Skeletal muscle cell (primary cell): ENCODE measurements around the gene KRTAP10-2.
"Not testable (repeated sequence)": the region's sequence is repeated elsewhere in the genome, so short reads cannot be mapped to it uniquely, and the experiment has no call there.

Experiments used
- DNase-seq: peaks from one replicate; pipeline ENCODE4 v3.0.0-alpha.2; 2010; ENCODE audit warnings: low read depth
- H3K4me3 ChIP-seq: 2 replicates; pipeline ENCODE4 v1.5.1; 2011; ENCODE audit warnings: low read depth, mild to moderate bottlenecking, control low read depth, low read length, moderate library complexity

KRTAP10-2 gene, protein sequence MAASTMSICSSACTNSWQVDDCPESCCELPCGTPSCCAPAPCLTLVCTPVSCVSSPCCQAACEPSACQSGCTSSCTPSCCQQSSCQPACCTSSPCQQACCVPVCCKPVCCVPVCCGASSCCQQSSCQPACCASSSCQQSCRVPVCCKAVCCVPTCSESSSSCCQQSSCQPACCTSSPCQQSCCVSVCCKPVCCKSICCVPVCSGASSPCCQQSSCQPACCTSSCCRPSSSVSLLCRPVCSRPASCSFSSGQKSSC

DNA sequence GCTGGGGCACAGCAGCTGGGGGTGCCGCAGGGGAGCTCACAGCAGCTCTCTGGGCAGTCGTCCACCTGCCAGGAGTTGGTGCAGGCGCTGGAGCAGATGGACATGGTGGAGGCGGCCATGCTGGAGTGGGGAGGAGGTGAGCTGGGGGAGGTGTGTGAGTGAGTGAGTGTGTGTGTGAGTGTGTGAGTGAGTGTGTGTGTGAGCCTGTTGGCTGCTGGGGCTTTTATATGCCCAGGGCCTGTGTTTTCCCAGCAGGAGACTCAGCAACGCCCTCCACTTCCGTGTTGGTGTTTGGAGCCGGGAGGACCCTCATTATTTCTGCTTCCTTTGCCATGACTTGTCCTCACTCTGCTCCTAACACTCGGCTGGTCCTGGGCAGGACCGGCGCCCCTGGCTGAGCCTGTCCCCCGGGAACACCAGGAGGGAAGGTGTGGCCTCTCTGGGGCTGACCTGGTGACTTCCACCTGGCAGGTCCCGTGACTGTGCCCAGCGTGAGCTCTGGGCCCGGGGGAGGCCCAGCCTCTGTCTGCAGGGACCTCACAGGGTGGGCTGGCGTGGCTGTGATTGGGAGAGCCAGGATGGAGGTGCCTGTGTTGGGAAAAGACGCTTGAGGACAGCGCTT, at the start of gene KRTAP10-2:
Gene KRTAP10-2 (minus strand): TSS at position 166 of the 622 bp plus-strand sequence. CDS start 47 bp downstream, at position 119.
- DNase-seq: no peak
- no peak within 1 kb of the TSS for H3K4me3 ChIP-seq

DNA sequence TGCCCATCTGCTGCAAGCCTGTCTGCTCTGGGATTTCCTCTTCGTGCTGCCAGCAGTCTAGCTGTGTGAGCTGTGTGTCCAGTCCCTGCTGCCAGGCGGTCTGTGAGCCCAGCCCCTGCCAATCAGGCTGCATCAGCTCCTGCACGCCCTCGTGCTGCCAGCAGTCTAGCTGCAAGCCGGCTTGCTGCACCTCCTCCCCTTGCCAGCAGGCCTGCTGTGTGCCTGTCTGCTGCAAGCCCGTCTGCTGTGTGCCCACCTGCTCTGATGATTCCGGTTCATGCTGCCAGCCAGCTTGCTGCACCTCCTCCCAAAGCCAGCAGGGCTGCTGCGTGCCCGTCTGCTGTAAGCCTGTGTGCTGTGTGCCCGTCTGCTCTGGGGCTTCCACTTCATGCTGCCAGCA, 49.8 kb upstream of the KRTAP10-2 start:
- H3K4me3 ChIP-seq: not testable (repeated sequence)

GRCh38 chr21:44600118-44600978, 49.0 kb upstream of the KRTAP10-2 start, which contains the start of gene KRTAP10-7:
KRTAP10-7 (plus strand) TSS chr21:44600597; CDS start chr21:44600622, 25 bp downstream.
- DNase-seq, H3K4me3 ChIP-seq: not testable (repeated sequence)

More for the DNA sequence above, 49.8 kb upstream of the KRTAP10-2 start:
- DNase-seq: not testable (repeated sequence)

- no peak overlapping the region for H3K4me3 ChIP-seq
Measured at GRCh38 chr21:44599264-44600029, 48.1 kb upstream of the KRTAP10-2 start.

DNA sequence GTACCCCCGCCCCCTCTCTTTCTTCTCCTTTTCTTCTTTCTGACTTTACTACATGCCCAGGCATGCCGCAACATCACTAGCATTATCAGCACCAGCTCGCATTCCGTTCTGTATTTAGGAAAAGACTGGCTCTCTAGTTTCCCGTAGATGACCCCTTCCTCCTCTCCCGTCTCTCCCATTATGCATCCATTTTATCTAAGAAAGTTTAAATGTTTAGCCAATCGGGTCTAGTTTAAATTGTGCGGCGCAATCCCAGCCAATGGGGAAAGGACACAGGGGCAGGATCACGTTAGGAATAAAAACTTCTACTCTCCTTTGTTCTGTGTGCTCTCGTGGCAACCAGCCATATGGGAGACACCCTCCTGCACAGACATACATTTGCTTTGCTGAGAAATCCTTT, 46.8 kb upstream of the KRTAP10-2 start:
- DNase-seq: no peak

More at GRCh38 chr21:44599264-44600029, 48.1 kb upstream of the KRTAP10-2 start:
- DNase-seq: no peak

DNA sequence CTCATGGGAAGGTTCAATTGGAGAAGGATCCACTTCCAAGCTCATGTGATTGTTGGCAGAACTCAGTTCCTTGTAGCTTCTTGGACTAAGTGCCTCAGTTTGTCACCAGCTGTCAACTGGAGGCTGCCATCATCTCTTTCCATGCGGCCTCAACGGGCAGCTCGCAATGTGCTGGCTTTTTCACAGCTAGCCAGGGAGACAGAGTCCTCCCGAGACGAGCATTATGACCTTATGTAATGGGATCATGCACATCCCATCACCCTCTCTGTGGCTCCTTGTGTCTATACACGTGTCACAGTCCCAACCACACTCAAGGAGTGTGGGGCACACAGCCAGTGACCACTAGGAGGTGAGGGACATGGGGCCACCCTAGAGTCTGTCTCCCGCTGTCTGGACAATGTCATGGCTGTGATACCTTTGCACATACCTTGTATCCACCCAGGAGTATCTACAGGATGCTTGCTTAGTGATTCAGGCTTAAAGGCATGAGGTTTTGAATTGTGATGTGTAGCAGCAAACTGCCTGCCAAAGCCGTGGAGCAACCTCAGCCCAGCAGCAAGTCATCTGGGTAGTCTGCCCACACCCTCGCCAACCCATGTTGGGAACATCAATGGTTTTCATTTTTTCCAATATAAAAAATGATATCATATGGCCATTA, 44.9 kb upstream of the KRTAP10-2 start:
- H3K4me3 ChIP-seq: no peak overlapping the region
- no peak for DNase-seq

More for the DNA sequence above, 46.8 kb upstream of the KRTAP10-2 start:
- no peak overlapping the region for H3K4me3 ChIP-seq

DNA sequence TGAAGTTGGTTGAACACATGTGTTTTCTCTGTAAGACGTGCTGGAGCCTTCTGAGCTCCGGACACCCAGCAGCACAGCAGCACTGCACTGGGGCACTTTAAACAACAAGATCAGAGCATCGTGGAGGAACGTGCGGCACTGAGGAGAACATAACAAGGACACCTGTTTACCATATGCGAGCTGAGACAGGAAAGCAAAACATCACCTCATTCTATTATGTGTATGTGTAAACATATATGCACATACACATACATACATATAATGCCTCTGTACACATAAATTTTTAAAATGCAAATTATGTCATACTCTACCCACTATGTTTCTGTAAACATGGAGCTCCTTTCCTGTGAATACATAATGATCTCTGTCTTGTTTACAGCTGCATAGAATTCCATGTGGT, 44.2 kb upstream of the KRTAP10-2 start:
- no peak for DNase-seq
- no peak overlapping the region for H3K4me3 ChIP-seq

DNA sequence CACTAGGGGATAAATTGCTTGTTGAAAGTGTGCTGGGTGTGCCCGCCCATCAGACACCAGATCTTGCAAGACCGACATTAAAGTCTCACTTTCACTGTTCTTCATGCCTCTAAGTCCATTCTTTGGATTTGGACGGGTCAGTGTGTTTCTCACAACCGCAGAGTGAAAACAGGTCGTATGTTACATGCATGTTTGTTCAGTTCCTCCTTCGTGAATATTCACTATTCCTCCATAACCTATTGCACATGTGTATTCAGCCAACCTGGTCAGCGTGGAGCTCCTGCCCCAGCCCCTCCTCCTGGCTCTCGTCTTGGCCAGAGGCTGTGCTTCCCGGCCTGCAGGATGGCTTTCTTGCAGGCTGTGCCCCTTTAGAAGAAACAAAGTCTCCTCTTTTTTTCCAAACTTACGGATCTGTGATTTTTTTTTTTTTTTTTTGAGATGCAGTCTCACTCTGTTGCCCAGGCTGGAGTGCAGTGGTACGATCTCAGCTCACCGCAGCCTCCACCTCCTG, 43.2 kb upstream of the KRTAP10-2 start:
- H3K4me3 ChIP-seq: no peak overlapping the region
- DNase-seq: no peak

- no peak for DNase-seq
- H3K4me3 ChIP-seq: no peak overlapping the region
Measured at GRCh38 chr21:44593598-44594405, 42.5 kb upstream of the KRTAP10-2 start.

- H3K4me3 ChIP-seq: no peak within 1 kb of the TSS
- no peak for DNase-seq
Measured at GRCh38 chr21:44592446-44593311, 41.4 kb upstream of the KRTAP10-2 start, which contains the start of gene KRTAP10-6. KRTAP10-6 (minus strand) TSS chr21:44592505; CDS start chr21:44592484, 21 bp downstream.

GRCh38 chr21:44591801-44592130, 40.5 kb upstream of the KRTAP10-2 start:
- DNase-seq, H3K4me3 ChIP-seq: not testable (repeated sequence)

GRCh38 chr21:44590897-44591800, 39.8 kb upstream of the KRTAP10-2 start:
- H3K4me3 ChIP-seq, DNase-seq: not testable (repeated sequence)

DNA sequence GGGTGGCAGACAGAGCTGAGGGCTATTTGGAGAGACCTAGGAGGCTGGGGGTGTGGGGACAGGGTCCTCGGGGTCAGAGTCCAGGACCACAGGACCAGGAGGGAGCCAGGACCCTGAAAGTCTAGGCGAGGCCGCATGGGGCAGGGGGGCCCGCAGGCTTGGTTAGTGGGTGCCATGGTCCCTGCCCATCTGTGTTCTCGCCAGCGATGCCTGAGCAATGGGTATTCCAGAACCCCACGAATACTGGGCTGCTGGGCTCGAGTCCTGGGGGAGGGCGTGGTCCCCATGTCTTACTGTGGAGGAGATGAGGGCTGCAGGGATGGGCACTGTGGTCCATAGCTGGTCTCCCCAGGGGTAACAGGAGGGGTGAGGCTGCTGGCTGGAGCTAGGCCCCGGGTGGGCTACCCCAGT, 39.0 kb upstream of the KRTAP10-2 start:
- H3K4me3 ChIP-seq: no peak overlapping the region
- no peak for DNase-seq

- no peak for DNase-seq
Measured at GRCh38 chr21:44589586-44590305, 38.4 kb upstream of the KRTAP10-2 start.

DNA sequence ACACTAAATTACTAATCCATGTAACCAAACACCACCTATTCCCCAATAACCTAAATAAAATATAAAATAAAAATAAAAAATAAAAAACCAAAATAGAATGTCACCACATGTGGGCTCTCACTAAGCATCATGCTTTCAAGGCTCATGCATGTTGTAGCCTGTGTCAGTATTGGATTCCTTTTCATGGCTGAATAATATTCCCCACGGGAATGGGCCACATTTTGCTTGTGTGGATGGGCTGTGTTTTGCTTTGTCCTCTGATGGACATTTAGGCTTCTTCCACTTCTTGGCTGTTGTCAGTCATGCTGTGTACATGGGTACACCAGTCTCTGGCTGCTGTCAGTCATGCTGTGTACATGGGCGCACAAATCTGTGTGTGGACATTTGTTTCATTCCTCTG, 37.8 kb upstream of the KRTAP10-2 start:
- no peak for DNase-seq
- H3K4me3 ChIP-seq: no peak overlapping the region

More at GRCh38 chr21:44589586-44590305, 38.4 kb upstream of the KRTAP10-2 start:
- H3K4me3 ChIP-seq: no peak overlapping the region
